ENCODE data around the gene CLIC3.

The CLIC3 gene

DNA sequence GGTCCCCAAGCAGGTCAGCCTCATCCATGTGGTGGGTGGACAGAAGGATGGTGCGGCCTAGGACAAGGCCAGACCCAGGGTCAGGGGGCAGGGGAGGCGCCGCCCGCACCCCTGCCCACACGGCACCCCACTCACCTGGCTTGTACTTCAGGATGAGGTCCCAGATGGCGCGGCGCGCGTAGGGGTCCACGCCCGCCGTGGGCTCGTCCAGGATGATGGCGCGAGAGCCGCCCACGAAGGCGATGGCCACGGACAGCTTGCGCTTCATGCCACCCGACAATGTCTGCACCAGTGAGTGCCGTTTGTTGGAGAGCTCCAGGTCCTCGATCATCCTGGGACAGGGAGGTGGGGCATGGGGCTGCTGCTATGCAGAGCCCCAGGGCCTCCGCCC, 19.2 kb upstream of the CLIC3 start:
- no peak overlapping the region for H3K27ac ChIP-seq (ENCODE audit: low read depth, low read length, poor library complexity, severe bottlenecking)
- TF ChIP-seq, protein P1, sequence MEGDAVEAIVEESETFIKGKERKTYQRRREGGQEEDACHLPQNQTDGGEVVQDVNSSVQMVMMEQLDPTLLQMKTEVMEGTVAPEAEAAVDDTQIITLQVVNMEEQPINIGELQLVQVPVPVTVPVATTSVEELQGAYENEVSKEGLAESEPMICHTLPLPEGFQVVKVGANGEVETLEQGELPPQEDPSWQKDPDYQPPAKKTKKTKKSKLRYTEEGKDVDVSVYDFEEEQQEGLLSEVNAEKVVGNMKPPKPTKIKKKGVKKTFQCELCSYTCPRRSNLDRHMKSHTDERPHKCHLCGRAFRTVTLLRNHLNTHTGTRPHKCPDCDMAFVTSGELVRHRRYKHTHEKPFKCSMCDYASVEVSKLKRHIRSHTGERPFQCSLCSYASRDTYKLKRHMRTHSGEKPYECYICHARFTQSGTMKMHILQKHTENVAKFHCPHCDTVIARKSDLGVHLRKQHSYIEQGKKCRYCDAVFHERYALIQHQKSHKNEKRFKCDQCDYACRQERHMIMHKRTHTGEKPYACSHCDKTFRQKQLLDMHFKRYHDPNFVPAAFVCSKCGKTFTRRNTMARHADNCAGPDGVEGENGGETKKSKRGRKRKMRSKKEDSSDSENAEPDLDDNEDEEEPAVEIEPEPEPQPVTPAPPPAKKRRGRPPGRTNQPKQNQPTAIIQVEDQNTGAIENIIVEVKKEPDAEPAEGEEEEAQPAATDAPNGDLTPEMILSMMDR (IDR thresholded peaks at IDR 0.05; ENCODE audit: low read length) = no peak
- no peak for TF ChIP-seq EZH2 (IDR thresholded peaks at IDR 0.05; ENCODE audit: borderline replicate concordance, low read length)
- H3K9me3 ChIP-seq (ENCODE audit: low read length) = no peaks in the 10 kb centered on the region
- no peaks in the 10 kb centered on the region for H3K9me2 ChIP-seq (ENCODE audit: low read depth, low read length)
- H4K20me1 ChIP-seq (ENCODE audit: insufficient read depth, low read length) = no peaks in the 10 kb centered on the region
- H3K4me1 ChIP-seq (ENCODE audit: insufficient read depth, low read length, severe bottlenecking) = no peaks in the 10 kb centered on the region
- no peak overlapping the region for H3K9ac ChIP-seq (ENCODE audit: low read length)
- no peak overlapping the region for H2AFZ ChIP-seq (ENCODE audit: low read length)
- peaks cover 3% of the 10 kb centered on the region; the same call in 1 of the 2 replicates for H3K27me3 ChIP-seq (ENCODE audit: insufficient read depth, low read length)
- H3F3A ChIP-seq (ENCODE audit: insufficient read depth, low read length) = no peaks in the 10 kb centered on the region
- no peak overlapping the region for H3K4me2 ChIP-seq (ENCODE audit: low read length)
- H3K4me3 ChIP-seq (ENCODE audit: low read depth, low read length, poor library complexity, severe bottlenecking) = no peak overlapping the region
- H3K36me3 ChIP-seq (ENCODE audit: insufficient read depth, low read length) = no peaks in the 10 kb centered on the region
- H3K79me2 ChIP-seq (ENCODE audit: insufficient read depth, low read length) = no peaks in the 10 kb centered on the region

DNA sequence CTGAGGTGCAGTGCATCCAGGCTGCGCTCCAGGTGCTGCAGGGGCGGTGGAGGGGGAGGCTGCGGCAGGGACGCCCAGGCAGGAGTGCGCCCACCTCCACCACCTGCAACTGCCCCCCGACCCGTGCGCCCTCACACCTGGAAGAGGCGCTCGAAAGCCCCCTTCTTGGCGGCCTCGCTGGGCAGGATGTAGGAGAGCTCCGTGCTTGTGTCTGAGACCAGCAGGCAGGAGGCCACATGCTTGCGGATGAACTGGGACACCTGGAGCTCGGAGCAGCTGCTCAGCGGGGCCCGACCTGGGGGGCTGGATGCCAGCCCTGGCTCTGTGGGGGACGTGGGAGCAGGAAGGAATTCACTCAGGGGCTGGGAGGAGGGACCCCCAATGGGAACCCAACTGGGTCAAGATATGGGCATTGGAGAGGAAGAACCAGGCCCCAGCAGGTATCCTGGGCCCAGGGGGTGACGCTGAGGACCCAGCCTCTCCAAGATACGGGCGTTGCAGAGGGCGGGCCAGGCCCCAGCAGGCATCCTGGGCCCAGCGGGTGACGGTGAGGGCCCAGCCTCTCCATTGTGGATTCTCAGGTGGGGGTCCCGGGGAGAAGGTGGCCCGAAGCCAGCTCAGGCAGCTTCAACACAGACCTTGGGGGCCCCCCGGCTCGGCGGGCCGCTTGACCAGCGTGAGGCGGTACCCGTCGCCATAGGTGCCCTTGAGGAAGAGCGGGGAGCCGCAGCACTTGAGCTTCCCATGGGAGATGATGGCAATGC, 18.6 kb upstream of the CLIC3 start:
- Histone ChIP-seq H4K20me1 (ENCODE audit: insufficient read depth, low read length) (no peaks in the 10 kb centered on the region), H3K79me2 (ENCODE audit: insufficient read depth, low read length) (no peaks in the 10 kb centered on the region), H3K36me3 (ENCODE audit: insufficient read depth, low read length) (no peaks in the 10 kb centered on the region), H3K27ac (ENCODE audit: low read depth, low read length, poor library complexity, severe bottlenecking) (no peak overlapping the region), H2AFZ (ENCODE audit: low read length) (no peak overlapping the region), H3K4me3 (ENCODE audit: low read depth, low read length, poor library complexity, severe bottlenecking) (no peak overlapping the region), H3K9me3 (ENCODE audit: low read length) (no peaks in the 10 kb centered on the region), H3K9me2 (ENCODE audit: low read depth, low read length) (no peaks in the 10 kb centered on the region), H3K4me1 (ENCODE audit: insufficient read depth, low read length, severe bottlenecking) (no peaks in the 10 kb centered on the region), H3K9ac (ENCODE audit: low read length) (no peak overlapping the region), H3K4me2 (ENCODE audit: low read length) (no peak overlapping the region), H3K27me3 (ENCODE audit: insufficient read depth, low read length) (peaks cover 3% of the 10 kb centered on the region; the same call in 1 of the 2 replicates), H3F3A (ENCODE audit: insufficient read depth, low read length) (no peaks in the 10 kb centered on the region)
- TF ChIP-seq, protein P1 (IDR thresholded peaks at IDR 0.05; ENCODE audit: low read length) = no peak
- TF ChIP-seq EZH2 (IDR thresholded peaks at IDR 0.05; ENCODE audit: borderline replicate concordance, low read length) = no peak

DNA sequence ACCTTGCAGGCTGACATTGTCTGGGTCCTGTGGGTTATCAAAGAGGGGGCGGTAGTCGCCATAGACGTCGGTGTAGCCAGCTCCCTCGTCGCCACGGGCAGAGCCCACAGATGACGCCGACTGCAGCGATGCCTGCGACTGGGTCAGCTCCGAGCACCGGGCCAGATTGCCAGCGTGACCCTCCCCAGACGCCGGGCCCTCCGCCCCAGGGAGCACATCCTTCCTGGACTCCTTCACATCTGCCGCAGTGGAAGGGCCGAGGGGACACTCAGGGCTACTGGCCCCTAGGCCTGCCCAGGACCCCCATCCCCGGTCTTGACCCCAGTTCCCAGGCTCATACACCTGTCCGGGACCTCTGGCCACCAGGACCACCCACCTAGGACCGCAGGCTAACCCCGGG, 17.8 kb upstream of the CLIC3 start:
- no peaks in the 10 kb centered on the region for H3K79me2 ChIP-seq (ENCODE audit: insufficient read depth, low read length)
- H3K27me3 ChIP-seq (ENCODE audit: insufficient read depth, low read length) = peaks cover 3% of the 10 kb centered on the region; the same call in 1 of the 2 replicates
- no peaks in the 10 kb centered on the region for H4K20me1 ChIP-seq (ENCODE audit: insufficient read depth, low read length)
- H3K9me3 ChIP-seq (ENCODE audit: low read length) = no peaks in the 10 kb centered on the region
- no peaks in the 10 kb centered on the region for H3K4me1 ChIP-seq (ENCODE audit: insufficient read depth, low read length, severe bottlenecking)
- no peak overlapping the region for H3K4me3 ChIP-seq (ENCODE audit: low read depth, low read length, poor library complexity, severe bottlenecking)
- H3K36me3 ChIP-seq (ENCODE audit: insufficient read depth, low read length) = no peaks in the 10 kb centered on the region
- H3K9ac ChIP-seq (ENCODE audit: low read length) = no peak overlapping the region
- H3F3A ChIP-seq (ENCODE audit: insufficient read depth, low read length) = no peaks in the 10 kb centered on the region
- H2AFZ ChIP-seq (ENCODE audit: low read length) = no peak overlapping the region
- no peaks in the 10 kb centered on the region for H3K9me2 ChIP-seq (ENCODE audit: low read depth, low read length)
- H3K27ac ChIP-seq (ENCODE audit: low read depth, low read length, poor library complexity, severe bottlenecking) = no peak overlapping the region
- H3K4me2 ChIP-seq (ENCODE audit: low read length) = no peak overlapping the region
- TF ChIP-seq, protein P1 (IDR thresholded peaks at IDR 0.05; ENCODE audit: low read length) = no peak
- no peak for TF ChIP-seq EZH2 (IDR thresholded peaks at IDR 0.05; ENCODE audit: borderline replicate concordance, low read length)
